Ramos (cell line): Measurements from ENCODE around the gene USP36.
"Not testable (repeated sequence)": the region's sequence is repeated elsewhere in the genome, so short reads cannot be mapped to it uniquely, and the experiment has no call there.

ENCODE experiments used
- in situ Hi-C: fragments of 300-500 bp; cut with MboI; formaldehyde crosslinking; loops from one replicate; pipeline ENCODE4 v1.14.3; 2022; ENCODE audit warnings: low sequenced_read_pairs; ENCODE audit not compliant: unreplicated experiment

USP36 gene

GRCh38 chr17:78779850-78780249 lies 60.8 kb downstream of the USP36 start:
- in situ Hi-C loops = no loop called here

- in situ Hi-C loops = not testable (repeated sequence)
Measured at GRCh38 chr17:78779286-78779651, 61.3 kb downstream of the USP36 start.

- in situ Hi-C loops = no loop called here
Measured at GRCh38 chr17:78777881-78778280, 62.7 kb downstream of the USP36 start.

DNA sequence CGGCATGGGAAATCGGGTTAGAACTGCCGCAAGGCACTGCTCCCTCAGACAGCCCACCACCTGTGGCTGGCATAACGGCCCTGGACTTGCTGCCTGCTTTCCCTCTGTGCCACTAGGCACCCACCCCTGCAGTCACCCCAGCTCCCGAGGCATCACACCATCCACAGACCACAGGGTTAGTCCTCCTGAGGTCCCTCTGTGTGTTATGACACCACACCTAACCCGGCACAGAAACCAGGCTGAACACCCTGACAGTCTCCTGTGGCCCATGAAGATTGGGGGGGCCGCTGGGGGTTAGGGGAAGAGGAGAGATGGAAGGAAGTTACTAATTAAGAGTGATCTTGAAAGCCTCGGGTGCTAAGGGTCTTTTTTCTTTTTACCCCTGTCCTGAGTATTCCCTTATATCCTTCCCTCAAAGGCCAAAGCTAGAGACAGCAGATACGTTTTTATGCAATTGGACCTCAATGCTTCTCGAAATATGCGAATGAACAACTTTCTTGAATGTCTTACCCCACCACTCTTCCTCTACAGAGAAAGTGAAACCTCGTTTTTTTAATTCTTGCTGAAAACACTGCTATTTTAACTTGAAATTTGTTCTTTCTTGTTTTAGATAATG lies 65.5 kb downstream of the USP36 start:
- in situ Hi-C loops = loop anchor here (25.0 kb wide), 1 partner anchor 1338 kb away; no protein-coding TSS in a partner anchor

GRCh38 chr17:78774453-78774852 lies 66.2 kb downstream of the USP36 start:
- in situ Hi-C loops = loop anchor here (25.0 kb wide), 1 partner anchor 1337 kb away; no protein-coding TSS in a partner anchor

GRCh38 chr17:78771758-78772382 lies 68.7 kb downstream of the USP36 start:
- in situ Hi-C loops = loop anchor here (25.0 kb wide), 1 partner anchor 1335 kb away; no protein-coding TSS in a partner anchor

- in situ Hi-C loops = loop anchor here (25.0 kb wide), 1 partner anchor 1332 kb away; no protein-coding TSS in a partner anchor
Measured at GRCh38 chr17:78769196-78769773, 71.3 kb downstream of the USP36 start.

DNA sequence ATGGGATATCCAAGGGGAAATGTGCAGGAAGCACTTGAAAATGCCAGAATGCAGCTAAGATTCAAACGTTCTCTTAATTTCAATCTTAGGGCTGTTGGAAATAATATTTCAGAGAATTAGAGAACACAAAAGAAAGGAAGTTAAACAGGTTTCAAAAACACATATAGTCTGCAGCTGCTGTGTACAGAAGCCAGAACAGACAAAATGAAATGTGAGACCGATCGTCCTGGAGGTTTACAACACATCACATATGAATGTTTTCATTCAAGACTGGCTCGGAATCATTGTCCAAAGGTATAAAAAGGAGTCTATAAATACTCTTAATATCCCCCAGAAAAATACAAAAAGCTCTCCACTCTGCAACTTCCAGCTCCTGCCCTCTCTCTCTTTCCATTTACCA lies 72.8 kb downstream of the USP36 start:
- in situ Hi-C loops = loop anchor here (25.0 kb wide), 1 partner anchor 1331 kb away; no protein-coding TSS in a partner anchor

DNA sequence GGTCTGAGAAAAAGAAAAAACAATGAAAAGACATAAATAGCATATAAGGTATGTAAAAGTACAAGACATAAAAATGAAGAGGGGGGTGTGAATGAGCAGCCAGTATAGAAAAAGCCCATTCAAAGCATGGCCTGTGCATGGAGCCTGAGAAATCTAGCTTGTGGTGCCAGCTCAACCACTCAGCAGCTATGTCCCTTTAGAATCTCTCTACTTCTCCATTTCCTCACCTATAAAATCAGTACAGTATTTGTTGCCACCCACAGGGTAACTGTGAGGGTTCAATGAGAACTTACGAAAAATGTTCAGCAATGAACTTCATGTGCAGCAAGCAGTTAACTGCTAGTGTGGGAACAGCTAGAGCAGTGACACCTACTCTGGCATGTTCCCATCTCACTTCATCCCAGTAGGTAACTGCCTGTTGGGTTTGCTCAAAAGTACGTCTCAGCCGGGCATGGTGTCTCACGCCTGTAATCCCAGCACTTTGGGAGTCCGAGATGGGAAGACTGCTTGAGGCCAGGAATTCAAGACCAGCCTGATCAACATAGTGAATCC lies 73.8 kb downstream of the USP36 start:
- in situ Hi-C loops = loop anchor here (25.0 kb wide), 1 partner anchor 1330 kb away; no protein-coding TSS in a partner anchor

- in situ Hi-C loops = loop anchor here (25.0 kb wide), 1 partner anchor 1329 kb away; no protein-coding TSS in a partner anchor
Measured at GRCh38 chr17:78766225-78766624, 74.4 kb downstream of the USP36 start.

DNA sequence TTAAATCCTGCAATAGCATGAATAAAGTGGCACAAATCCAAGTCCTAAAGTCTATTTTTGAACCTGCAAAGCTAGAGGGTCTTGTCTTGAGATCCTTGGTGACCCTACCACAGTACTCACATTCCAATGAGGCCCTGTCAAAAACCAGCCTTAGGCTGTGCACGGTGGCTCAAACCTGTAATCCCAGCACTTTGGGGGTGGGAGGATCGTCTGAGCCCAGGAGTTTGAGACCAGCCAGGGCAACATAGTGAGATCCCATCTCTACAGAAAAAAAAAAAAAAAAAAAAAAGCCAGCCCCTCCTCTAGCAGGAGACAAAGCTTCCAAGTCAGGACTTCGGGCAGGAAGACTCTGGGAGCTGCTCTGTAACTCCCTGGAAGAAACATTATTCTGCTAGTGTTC lies 74.8 kb downstream of the USP36 start:
- in situ Hi-C loops = loop anchor here (25.0 kb wide), 1 partner anchor 1329 kb away; no protein-coding TSS in a partner anchor

- in situ Hi-C loops = loop anchor here (25.0 kb wide), 1 partner anchor 1328 kb away; no protein-coding TSS in a partner anchor
Measured at GRCh38 chr17:78764871-78765270, 75.7 kb downstream of the USP36 start.

GRCh38 chr17:78763561-78763960 lies 77.1 kb downstream of the USP36 start:
- in situ Hi-C loops = loop anchor here (25.0 kb wide), 1 partner anchor 1326 kb away; no protein-coding TSS in a partner anchor

DNA sequence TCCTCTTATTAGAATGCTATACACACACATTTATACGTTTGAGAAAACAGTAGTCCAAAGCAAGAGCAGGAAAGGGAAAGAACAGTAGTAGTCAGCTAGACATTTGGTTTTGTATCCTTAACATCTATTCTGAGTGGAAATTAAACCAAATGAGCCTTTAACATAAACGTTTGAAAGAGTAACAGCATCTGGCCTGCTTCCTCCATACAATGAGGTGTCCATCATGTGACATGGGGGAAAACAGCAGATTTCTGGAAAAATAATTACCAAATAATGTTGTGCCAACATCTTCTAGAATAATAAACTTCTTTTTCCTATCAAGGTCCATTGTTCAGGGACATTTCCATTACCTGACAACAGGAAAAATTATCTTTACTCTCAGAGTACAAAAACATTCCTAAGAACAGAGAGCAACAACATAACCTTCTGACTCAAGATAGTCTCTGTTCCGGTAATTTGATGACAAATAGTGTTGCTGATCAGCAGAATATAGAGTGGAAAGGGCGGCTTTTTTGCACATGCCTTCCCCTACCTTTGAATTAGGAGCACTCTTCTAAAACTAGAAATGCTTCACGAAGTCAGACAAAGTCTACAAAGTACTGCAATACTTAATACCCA lies 78.7 kb downstream of the USP36 start:
- in situ Hi-C loops = loop anchor here (25.0 kb wide), 1 partner anchor 1325 kb away; no protein-coding TSS in a partner anchor

GRCh38 chr17:78759969-78760352 lies 80.7 kb downstream of the USP36 start:
- in situ Hi-C loops = loop anchor here (25.0 kb wide), 1 partner anchor 1323 kb away; no protein-coding TSS in a partner anchor

DNA sequence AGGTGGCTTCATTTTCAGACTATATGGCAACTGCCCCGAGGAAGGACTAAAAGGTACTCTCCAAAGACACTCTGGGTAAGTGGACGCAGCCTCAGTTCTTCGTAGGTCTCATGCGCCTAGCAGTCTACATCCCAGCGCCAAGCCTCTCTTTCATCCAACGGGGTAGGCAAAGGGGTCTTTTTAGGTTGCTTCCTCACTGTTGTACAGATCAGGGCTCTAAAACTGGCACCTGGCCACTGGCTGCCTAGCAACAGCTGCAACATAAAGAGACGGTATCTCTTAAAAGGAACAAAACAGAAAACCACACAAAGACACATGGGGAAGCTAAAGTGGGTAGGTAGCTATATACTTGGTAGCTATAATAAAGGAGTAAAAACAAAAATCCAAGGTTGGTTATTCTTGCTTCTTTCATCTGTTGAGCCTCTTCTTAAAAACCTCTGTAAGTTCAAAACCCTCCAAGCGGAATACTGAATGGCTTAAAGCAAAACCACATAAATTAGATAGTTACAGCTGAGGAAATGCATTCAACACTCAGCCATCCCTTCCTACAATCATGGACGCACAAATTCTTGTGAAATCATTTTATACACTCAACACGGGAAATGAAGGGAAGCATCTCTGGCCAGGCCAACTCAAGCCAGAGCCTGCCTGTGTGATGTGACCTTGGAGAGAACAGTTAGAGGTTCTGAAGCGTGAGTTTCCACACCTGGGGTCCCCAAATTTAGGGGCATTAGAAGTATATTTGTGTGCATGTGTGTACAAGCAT lies 81.2 kb downstream of the USP36 start:
- in situ Hi-C loops = loop anchor here (25.0 kb wide), 1 partner anchor 1322 kb away; no protein-coding TSS in a partner anchor

DNA sequence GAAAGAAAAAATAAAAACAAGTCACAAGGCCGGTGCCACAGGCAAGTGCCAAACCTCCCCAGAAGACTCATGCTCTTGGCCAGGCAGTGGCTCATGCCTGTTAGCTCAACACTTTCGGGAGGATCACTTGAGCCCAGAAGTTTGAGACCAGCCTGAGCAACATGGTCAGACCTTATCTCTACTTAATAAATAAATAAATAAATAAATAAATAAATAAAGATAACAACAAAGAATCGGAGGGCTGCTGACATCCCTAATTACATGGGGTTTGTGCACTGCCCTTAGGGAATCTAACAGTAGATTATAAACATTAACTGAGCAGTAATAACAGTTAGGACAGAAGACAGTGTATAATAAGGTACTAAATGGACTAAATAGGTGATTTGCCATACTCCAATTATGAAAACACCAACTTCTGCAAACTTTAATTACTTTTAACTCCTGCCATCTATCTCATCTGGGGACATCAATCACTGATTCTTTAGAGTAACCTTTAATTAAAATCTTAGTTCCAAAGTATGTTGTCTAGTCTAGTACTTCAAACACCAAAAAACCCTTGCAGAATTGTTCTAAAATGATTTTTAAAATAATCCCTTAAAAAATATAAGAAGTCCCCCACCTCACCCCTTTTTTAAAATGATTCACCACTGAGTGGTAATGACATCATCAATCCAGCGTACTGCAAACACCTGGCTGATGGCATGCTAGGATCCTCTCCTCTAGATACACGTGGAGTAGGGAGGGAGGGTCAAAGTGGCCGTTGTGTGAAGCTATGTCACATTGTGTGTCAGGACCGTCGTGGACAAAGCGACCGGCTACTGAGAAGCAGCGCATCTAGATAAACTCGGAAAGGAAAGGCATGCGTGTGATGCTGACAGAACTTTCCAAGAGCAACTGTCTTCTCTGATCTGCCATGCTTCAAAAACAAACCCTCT lies 87.0 kb downstream of the USP36 start:
- in situ Hi-C loops = loop anchor here (25.0 kb wide), 1 partner anchor 1316 kb away; no protein-coding TSS in a partner anchor

DNA sequence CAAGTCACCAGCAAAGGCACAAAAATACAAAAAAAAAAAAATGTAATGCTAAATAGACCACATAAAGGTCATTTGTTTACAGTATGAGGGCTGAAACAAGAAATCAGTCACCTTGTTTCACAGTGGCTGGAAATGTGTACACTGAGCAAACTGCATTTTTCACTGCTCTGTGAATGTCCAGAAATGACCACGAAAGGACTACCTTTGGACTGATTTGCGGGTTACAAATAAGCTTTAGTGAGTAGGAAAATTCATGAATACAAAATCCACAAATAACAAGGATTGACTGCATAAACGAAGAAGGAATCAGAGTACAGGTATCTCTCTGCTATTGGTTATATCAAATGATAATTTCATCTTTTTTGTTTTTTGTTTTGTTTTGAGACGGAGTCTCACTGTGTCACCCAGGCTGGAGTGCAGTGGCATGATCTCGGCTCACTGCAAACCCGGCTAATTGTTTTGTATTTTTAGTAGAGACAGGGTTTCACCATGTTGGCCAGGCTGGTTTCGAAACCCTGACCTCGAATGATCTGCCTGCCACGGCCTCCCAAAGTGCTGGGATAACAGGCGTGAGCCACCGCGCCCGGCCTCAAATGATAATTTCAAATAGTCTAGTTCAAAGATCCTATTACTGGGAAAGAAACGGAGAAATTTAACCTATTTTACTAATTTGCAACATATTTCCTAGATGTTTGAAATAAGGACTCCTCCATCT lies 89.0 kb downstream of the USP36 start:
- in situ Hi-C loops = loop anchor here (25.0 kb wide), 1 partner anchor 1314 kb away; no protein-coding TSS in a partner anchor
